ENCODE results near the gene ROR2. TPM values are rescaled to one million over a fixed set of nuclear protein-coding genes. Genes with fewer than 3 reads are reported as not detected.
A peak's percentile ranks its signal among the peaks of the same experiment; 100 is the strongest.

Gene ROR2
- total and polyA plus RNA-seq, 4 donors = 2.7 to 32.3 (median 9.2) TPM

- H3K27ac ChIP-seq (ENCODE audit: low read depth in 1 of 2, low read length in 1 of 2) = no peak overlapping the region
- 61 to 69% methylated on average over 32 of the region's 32 CpGs for WGBS, 2 donors
- no peaks in the 10 kb centered on the region for H3K9me3 ChIP-seq (ENCODE audit: control insufficient read depth in 4 of 4, insufficient read depth in 3 of 4, low read length in 3 of 4)
- ATAC-seq (ENCODE audit: insufficient read depth, low FRiP score) = no peak
- no peak for DNase-seq
- H3K4me1 ChIP-seq (ENCODE audit: control insufficient read depth in 5 of 5, insufficient read depth in 5 of 5, low read length in 5 of 5) = peaks cover 0 to 71% (median 10%) of the 10 kb centered on the region in 5 donors
- no peak for TF ChIP-seq CTCF (IDR thresholded peaks at IDR 0.05; ENCODE audit: control extremely low read depth, extremely low read depth)
- H3K27me3 ChIP-seq (ENCODE audit: control insufficient read depth in 3 of 3, insufficient read depth in 3 of 3, low read length in 2 of 3) = no peaks in the 10 kb centered on the region
- H3K36me3 ChIP-seq (ENCODE audit: control insufficient read depth in 4 of 4, insufficient read depth in 4 of 4, low read length in 4 of 4) = peaks cover 0 to 4% (median 1%) of the 10 kb centered on the region in 4 donors
- no peak overlapping the region for H3K9ac ChIP-seq (ENCODE audit: insufficient read depth in 1 of 2, low read length in 2 of 2)
- no peak overlapping the region for H3K4me3 ChIP-seq
These were observed 63.5 kb downstream of the ROR2 start for GRCh38 chr9:91886414-91887076.

- DNase-seq (peak in 1 of 3 donors; percentile 39), ATAC-seq (ENCODE audit: insufficient read depth, low FRiP score) (no peak)
- no peak for TF ChIP-seq CTCF (IDR thresholded peaks at IDR 0.05; ENCODE audit: control extremely low read depth, extremely low read depth)
- H3K4me1 ChIP-seq (ENCODE audit: control insufficient read depth in 5 of 5, insufficient read depth in 5 of 5, low read length in 5 of 5) = peaks cover 0 to 70% (median 10%) of the 10 kb centered on the region in 5 donors
- H3K27ac ChIP-seq (ENCODE audit: low read depth in 1 of 2, low read length in 1 of 2) = no peak overlapping the region
- no peaks in the 10 kb centered on the region for H3K9me3 ChIP-seq (ENCODE audit: control insufficient read depth in 4 of 4, insufficient read depth in 3 of 4, low read length in 3 of 4)
- no peaks in the 10 kb centered on the region for H3K27me3 ChIP-seq (ENCODE audit: control insufficient read depth in 3 of 3, insufficient read depth in 3 of 3, low read length in 2 of 3)
- peaks cover 0 to 4% (median 1%) of the 10 kb centered on the region in 4 donors for H3K36me3 ChIP-seq (ENCODE audit: control insufficient read depth in 4 of 4, insufficient read depth in 4 of 4, low read length in 4 of 4)
- 78 to 81% methylated on average over 22 of the region's 22 CpGs for WGBS, 2 donors
- no peak overlapping the region for H3K4me3 ChIP-seq
- H3K9ac ChIP-seq (ENCODE audit: insufficient read depth in 1 of 2, low read length in 2 of 2) = no peak overlapping the region
These were observed 64.1 kb downstream of the ROR2 start for GRCh38 chr9:91885746-91886413.

- peaks cover 0 to 4% (median 1%) of the 10 kb centered on the region in 4 donors for H3K36me3 ChIP-seq (ENCODE audit: control insufficient read depth in 4 of 4, insufficient read depth in 4 of 4, low read length in 4 of 4)
- H3K9ac ChIP-seq (ENCODE audit: insufficient read depth in 1 of 2, low read length in 2 of 2) = no peak overlapping the region
- H3K4me3 ChIP-seq = no peak overlapping the region
- no peaks in the 10 kb centered on the region for H3K9me3 ChIP-seq (ENCODE audit: control insufficient read depth in 4 of 4, insufficient read depth in 3 of 4, low read length in 3 of 4)
- H3K27me3 ChIP-seq (ENCODE audit: control insufficient read depth in 3 of 3, insufficient read depth in 3 of 3, low read length in 2 of 3) = no peaks in the 10 kb centered on the region
- H3K27ac ChIP-seq (ENCODE audit: low read depth in 1 of 2, low read length in 1 of 2) = peak overlapping the region in 1 of 2 donors; percentile 7
- DNase-seq (peak in 2 of 3 donors; percentile 83 to 92), ATAC-seq (ENCODE audit: insufficient read depth, low FRiP score) (no peak)
- 81 to 86% methylated on average over 12 of the region's 12 CpGs for WGBS, 2 donors
- no peak for TF ChIP-seq CTCF (IDR thresholded peaks at IDR 0.05; ENCODE audit: control extremely low read depth, extremely low read depth)
- H3K4me1 ChIP-seq (ENCODE audit: control insufficient read depth in 5 of 5, insufficient read depth in 5 of 5, low read length in 5 of 5) = peaks cover 0 to 70% (median 10%) of the 10 kb centered on the region in 5 donors
These were observed 65.0 kb downstream of the ROR2 start for GRCh38 chr9:91884696-91885687.

All from lung (tissue), 12 donors.